LNCaP clone FGC (cell line): ENCODE results near the gene TPGS1.

Source experiments
- DNase-seq: peaks from one replicate; pipeline ENCODE4 v3.0.0-alpha.2; 2011; ENCODE audit warnings: low read depth
- H3K4me3 ChIP-seq: 2 replicates; pipeline ENCODE4 v1.5.1; 2011; ENCODE audit warnings: mild to moderate bottlenecking, low read depth, low read length, control low read depth
- CTCF ChIP-seq: IDR thresholded peaks from 2 replicates; pipeline ENCODE4 v1.5.1; 2012; ENCODE audit warnings: mild to moderate bottlenecking; ENCODE audit not compliant: control insufficient read depth, insufficient read depth; ENCODE audit errors: extremely low read depth

Gene TPGS1

DNA sequence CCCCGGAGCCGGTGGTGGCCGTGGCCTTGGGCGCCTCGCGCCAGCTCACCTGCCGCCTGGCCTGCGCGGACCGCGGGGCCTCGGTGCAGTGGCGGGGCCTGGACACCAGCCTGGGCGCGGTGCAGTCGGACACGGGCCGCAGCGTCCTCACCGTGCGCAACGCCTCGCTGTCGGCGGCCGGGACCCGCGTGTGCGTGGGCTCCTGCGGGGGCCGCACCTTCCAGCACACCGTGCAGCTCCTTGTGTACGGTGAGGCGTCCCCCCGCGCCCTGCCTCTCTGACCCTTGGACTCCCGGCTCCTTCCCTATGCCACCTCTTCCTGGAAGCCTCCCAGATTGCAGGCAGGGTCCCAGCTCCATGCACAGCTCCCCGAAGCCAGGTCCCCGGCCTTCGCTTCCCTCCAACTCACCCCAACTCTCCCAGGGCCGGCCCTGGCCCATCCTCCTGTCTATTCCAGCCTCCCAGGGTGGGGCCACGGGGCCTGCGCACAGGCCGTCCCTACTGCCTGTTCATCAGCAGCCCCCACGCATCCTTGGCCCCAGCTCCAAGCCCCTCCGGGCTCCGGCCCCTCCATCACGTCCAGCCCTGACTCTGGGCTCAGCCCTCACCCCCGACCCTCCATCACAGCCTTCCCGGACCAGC lies 9.3 kb upstream of the TPGS1 start:
- no peak for TF ChIP-seq CTCF
- H3K4me3 ChIP-seq, result no peak overlapping the region
- DNase-seq, result no peak

DNA sequence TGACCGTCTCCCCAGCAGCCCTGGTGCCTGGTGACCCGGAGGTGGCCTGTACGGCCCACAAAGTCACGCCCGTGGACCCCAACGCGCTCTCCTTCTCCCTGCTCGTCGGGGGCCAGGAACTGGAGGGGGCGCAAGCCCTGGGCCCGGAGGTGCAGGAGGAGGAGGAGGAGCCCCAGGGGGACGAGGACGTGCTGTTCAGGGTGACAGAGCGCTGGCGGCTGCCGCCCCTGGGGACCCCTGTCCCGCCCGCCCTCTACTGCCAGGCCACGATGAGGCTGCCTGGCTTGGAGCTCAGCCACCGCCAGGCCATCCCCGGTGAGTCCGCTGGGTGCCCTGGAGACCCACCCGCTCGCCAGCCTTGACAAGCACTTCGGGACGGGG lies 8.8 kb upstream of the TPGS1 start:
- no peak overlapping the region for H3K4me3 ChIP-seq
- TF ChIP-seq CTCF, result no peak
- DNase-seq, result no peak

DNA sequence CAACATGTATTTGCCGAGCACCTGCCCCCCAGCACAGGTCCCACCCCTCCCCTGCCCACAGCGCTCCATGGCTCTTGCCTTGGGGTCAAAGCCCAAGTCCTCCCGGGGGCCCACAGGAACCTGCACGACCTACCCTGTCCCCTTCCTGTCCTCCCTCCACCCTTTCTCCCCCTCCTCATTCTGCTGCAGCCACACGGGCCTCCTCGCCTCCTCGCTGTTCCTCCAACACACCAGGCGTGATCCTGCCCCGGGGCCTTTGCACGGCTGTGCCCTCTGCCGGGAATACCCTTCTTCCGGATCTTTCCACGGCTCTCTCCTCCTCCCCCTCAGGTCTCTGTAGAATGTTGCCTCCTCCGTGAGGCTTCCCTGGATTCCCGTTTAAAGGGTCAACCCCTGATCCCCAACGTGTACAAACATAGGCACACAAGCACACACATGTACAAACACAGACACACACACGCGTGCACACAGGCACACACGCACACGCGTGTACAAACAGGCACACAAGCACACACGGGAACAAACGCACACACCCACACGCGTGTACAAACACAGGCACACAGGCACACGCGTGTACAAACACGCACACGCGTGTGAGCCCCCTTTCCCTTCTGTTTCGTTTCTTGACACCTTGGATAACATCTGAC lies 8.2 kb upstream of the TPGS1 start:
- no peak for TF ChIP-seq CTCF
- H3K4me3 ChIP-seq, result no peak overlapping the region
- DNase-seq, result no peak

DNA sequence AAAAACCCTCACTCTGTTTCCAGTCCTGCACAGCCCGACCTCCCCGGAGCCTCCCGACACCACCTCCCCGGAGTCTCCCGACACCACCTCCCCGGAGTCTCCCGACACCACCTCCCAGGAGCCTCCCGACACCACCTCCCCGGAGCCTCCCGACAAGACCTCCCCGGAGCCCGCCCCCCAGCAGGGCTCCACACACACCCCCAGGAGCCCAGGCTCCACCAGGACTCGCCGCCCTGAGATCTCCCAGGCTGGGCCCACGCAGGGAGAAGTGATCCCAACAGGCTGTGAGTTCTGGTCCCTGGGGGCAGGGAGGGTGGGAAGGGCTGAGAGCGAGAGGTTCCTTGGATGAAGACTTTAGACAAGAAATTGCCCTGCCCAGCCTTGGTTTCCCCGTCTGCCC lies 5.7 kb upstream of the TPGS1 start:
- H3K4me3 ChIP-seq, result no peak overlapping the region
- DNase-seq, result no peak
- no peak for TF ChIP-seq CTCF

DNA sequence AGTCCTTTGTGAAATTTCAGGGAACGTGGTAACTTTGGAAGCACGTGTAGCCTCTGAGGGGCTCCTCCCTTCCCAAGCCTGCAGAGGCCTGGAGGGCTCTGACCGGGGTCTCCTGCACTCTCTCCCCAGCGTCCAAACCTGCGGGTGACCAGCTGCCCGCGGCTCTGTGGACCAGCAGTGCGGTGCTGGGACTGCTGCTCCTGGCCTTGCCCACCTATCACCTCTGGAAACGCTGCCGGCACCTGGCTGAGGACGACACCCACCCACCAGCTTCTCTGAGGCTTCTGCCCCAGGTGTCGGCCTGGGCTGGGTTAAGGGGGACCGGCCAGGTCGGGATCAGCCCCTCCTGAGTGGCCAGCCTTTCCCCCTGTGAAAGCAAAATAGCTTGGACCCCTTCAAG lies 2.7 kb upstream of the TPGS1 start:
- no peak overlapping the region for H3K4me3 ChIP-seq

DNA sequence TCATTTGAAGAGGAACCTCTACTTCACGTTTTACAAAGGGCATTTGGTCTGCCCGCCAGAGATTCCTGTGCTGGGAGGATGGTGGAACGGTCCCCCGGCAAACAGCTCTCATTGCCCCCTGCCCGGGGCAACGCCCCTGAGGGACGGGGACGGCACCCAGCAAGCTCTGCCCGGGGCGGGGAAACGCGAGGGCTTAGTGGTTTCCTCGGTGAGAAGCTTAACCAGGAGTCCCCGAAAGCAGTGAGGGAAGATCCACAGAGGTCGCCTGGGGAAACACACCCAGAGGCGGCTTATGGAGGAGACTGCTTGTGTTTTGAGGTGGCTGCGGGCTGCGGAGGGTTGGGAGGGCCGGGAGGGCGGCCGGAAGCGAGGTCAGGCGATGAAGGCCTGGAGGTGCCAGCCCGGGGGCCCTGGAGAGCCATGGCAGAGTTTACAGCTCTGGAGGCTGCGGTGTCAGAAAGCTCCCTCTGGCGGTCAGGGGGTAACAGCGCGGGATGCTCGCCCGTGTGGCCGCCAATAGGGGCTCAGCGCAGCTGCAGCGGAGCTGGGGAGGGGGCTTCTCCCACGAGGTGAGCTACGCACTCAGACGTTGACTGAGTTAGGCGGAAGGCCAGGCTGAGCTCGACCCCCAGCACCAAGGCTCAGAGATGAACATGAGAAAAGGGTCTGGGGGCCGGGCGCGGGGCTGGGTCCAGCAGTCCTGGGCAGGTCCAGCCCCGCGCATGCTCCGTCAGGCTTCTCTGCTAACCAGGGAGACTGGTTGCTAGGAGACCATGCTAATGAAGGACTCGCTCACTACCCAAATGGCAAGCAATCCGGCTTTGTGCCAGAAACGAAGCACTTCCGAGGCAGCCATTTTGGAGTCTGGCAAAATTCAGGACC lies 652 bp upstream of the TPGS1 start:
- DNase-seq, result peak; percentile 100
- peak; percentile 93 for TF ChIP-seq CTCF
- H3K4me3 ChIP-seq, result peak overlapping the region; percentile 87

More for the DNA sequence above, 2.7 kb upstream of the TPGS1 start:
- no peak for DNase-seq
- no peak for TF ChIP-seq CTCF
